GM19328 (cell line): ENCODE results near the gene ANKRD62.

Experiments
- ATAC-seq: cut with Tn5 transposase; IDR thresholded peaks from one replicate; pipeline ENCODE4 v1.9.1; 2021; ENCODE audit warnings: mild to moderate bottlenecking, moderate library complexity; ENCODE audit not compliant: unreplicated experiment

Gene ANKRD62

DNA sequence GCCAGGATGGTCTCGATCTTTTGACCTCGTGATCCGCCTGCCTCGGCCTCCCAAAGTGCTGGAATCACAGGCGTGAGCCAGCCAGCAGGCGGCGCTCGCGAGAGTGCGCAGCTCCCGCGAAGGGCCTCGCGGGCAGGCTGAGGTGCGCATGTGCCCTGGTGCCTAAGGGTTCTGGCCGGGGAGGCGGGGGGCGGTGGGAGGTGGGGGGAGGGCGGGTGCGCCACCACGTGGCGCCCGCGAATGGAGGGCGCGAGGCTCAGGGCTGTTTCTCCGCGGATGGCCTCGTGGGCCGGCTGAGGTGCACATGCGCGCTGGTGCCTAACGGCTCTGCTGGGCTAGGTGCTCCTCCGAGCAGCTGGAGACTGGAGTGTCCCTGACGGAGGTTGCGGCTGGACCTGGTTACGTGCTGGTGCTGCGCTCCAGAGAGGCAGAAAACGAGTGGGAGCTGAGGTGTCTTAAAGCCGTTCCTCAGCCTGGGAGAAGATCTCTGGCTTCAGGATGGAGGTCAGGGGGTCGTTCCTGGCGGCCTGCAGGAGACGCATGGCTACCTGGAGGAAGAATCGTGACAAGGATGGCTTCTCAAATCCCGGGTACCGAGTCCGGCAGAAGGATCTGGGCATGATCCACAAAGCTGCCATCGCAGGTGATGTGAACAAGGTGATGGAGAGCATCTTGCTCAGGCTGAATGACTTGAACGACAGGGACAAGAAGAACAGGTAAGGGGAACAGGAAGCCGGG is at the start of gene ANKRD62:
ANKRD62 (plus strand) TSS at position 324 of the 738 bp plus-strand sequence; CDS start at position 499, 175 bp downstream.
- ATAC-seq, result no peak

DNA sequence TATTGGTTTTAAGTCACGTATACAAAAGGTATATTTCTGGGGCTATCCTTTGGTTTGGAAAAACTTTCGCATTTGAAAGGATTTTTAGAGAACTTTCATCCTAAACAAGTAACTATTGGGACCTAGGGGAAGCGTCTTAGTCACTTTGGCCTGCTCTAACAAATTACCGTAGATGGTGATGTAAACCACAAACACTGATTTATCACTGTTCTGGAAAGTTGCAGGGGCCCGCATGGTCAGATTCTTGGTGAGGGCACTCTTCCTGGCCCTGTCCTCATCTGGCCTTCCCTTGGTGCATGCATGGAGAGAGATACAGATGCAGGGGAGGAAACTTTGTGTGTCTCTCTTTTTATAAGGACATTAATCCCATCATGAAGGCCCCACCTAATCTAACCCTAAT is 49.1 kb upstream of the ANKRD62 start:
- ATAC-seq, result no peak

DNA sequence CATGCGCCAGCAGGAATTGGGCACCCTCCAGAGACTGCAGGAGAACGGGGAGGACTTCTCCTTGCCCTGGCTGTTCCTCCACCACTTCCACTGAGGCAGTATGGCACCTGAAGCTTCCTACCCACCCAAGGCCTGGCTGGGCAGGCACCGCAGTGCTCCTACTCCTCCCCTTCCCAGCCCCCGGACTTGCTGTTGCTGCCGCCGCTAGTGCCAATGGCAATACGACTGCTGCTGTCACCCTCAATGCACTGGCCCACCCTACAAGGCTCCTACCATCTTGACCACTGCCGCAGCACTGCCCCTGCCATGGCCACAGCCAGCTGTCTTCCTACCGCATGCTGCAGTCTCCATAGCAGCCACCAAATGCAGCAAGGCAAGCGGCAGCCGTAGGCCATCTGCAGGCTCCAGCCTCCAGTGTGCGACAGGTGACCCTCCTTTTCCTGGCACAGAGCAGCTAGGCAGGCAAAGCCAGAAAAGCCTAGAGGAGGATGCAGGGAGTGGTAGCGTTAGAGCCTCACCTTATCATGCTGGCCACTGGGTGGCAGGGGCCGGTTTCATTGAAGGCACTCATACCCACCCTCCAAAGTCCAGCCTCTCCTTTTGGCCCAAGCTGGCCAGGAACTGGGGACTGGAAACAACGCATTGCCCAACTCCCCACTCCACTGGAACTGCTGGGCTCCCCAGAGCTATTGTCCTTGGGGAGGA is 47.4 kb upstream of the ANKRD62 start:
- no peak for ATAC-seq

GRCh38 chr18:12046751-12047335 is 46.8 kb upstream of the ANKRD62 start:
- no peak for ATAC-seq

DNA sequence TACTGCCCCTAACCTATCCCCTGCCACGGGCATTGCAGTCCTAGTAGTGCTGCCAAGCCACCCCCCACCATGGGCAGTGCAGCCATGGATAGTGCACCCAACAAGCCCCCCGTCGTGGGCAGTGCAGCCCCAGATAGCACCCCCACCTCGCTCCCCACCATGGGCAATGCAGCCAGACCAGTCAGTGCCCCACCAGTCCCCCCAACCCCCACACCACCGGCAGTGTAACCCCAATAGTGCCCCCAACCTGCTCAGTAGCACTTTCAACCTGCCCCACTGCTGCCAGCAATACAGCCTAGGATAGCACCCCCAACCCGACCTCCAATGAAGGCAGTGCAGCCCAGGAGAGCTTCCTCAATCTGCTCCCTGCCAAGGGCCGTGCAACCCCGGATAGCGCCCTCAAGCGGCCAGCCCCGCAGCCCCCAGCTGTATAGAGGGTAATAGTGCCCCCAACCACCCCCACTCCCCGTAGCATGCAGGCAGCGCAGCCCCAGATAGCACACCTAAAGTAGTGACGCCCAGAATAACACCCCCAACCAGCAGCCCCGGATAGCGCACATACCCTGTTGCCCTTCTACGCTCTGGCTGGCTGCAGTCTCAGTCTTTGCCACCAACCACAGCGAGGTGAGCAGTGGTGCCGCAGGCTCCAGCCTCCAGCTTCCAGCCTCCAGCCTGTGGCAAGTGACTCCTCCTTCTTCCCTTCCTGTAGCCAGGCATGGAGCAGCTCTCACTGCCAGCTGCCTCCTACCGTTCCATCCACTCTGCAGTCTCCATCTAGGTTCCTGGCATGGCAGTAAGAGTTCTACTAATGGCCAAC is 45.4 kb upstream of the ANKRD62 start:
- ATAC-seq, result no peak

GRCh38 chr18:12048827-12049175 is 44.8 kb upstream of the ANKRD62 start:
- no peak for ATAC-seq

GRCh38 chr18:12049978-12050811 is 43.4 kb upstream of the ANKRD62 start:
- ATAC-seq, result peak; percentile 77

- ATAC-seq, result no peak
Measured at GRCh38 chr18:12052866-12053265, 40.8 kb upstream of the ANKRD62 start.

DNA sequence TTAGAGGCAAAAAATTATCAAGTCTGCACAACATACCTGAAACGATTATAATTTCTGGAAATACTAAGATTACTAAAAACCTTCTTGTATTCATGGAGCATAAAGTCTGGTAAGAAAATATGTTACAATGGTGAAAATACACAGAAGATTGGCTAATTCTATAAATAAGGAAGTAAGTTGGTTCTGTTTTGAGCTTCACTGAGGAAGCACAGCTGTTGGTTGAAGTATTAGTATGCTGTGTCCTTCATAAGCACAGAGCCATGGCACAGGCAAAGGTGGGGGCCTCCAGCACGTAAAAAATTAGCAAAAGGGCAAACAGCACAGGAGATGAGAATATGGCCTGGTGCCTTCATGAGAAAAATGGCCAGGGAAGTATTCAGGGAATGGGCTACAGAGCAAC is 40.4 kb upstream of the ANKRD62 start:
- ATAC-seq, result peak; percentile 47

GRCh38 chr18:12056034-12056883 is 37.4 kb upstream of the ANKRD62 start:
- ATAC-seq, result no peak

GRCh38 chr18:12056884-12057402 is 36.7 kb upstream of the ANKRD62 start:
- ATAC-seq, result no peak

GRCh38 chr18:12057419-12058039 is 36.1 kb upstream of the ANKRD62 start:
- no peak for ATAC-seq

DNA sequence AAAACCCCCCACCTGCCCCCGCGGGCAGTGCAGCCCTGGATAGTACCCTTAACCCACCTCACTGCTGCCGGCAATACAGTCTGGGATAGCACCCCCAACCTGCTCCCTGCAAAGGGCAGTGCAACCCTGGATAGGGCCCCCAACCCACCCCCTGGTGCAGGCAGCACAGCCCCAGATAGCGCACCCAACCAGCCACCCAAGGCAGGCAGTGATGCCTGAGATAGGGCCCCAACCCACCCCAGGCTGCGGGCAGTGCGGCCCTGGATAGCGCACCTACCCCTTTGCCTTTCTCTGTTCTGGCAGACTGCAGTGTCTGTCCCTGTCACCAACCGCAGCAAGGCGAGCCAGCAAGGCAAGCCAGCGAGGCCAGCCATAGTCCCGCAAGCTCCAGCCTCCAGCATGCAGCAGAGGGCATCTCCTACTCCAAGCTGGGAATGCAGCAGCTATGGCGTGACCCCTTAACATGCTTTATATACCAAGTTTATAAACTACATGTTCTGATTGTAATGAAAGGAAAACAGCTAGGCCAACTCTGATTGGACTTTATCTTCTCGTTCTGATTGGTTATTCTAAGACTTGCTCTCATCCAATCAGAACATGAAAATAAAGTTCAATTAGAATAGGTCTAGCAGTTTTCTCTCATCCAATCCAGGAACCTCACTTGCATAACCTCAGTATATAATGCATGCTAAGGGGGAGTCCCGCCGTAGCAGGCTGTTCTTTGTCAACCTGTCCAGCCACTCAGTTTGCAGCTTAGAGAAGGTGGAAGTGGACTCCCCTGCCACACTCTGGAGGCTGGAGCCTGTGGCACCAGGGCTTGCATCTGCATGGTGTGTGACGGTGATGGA is 34.1 kb upstream of the ANKRD62 start:
- ATAC-seq, result no peak

DNA sequence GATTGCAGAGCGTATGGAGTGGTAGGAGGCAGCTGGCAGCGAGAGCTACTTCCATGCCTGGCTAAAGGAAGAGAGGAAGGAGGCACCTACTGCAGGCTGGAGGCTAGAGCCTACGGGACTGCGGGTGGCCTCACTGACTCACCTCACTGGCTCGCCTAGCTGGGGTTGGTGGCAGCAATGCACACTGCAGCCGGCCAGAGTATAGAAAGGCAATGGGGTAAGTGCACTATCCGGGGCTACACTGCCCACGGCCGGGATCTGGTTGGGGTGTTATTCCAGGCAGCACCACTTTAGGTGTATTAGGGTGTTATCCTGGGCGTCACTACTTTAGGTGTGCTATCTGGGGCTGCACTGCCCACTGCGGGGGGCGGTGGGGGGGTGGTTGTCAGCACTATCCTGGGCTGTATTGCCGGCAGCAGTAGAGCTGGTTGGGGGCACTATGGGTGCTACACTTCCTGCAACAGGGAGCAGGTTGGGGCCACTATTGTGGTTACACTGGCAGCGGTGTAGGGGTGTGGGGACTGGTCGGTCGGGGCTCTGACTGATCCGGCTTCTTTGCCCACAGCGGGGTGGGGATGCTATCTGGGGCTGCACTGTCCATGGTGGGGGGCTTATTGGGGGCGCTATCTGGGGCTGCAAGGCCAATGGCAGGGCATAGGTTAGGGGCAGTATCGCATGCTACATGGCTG is 33.3 kb upstream of the ANKRD62 start:
- ATAC-seq, result no peak

DNA sequence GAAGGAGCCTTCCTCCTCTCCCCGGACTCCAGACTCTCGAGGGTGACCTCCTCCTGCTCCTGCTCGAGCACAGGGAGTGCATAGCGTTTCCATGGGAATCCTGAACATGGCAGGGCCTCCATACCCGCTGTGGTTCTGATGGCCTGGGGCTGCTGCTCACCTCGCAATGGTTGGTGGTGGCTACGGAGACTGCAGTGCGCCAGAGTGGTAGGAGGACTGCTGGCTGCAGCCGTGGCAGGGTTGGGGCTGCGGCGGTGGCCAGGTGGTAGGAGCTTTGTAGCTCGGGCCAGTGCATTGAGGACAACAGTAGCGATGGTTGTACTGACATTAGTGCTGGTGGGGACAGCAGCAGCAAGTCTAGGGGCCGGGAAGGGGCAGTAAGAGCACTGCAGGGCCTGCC is 32.0 kb upstream of the ANKRD62 start:
- ATAC-seq, result no peak

DNA sequence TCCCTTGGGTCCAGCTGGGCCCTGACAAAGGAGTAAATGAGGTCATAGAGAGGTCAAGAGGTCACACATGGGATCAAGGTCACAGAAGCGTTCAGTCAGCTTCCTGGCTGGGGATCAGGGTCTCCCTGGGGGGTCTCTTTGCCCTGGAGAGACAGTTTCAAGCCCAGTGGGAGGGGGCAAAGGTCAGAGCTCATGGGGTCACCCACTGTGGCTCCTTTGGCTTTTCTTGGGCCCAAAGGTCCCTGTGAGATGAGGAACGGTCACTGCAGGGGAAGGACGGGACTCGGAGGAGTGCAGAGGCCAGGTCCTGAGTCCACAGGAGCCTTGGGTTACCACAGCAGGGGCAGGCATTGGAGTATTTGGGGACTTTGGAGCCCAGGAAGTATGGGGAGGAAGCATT is 30.7 kb upstream of the ANKRD62 start:
- ATAC-seq, result no peak

- no peak for ATAC-seq
Measured at GRCh38 chr18:12064086-12064763, 29.4 kb upstream of the ANKRD62 start.
